Activated CD4-positive, alpha-beta T cell treated with anti-CD3 and anti-CD28 coated beads, Interleukin-2, amount 10 ng/mL, durations not matched to agents 7 days and 5 days (primary cell): Measurements from ENCODE around the gene LRRC7. TPM values are rescaled to one million over a fixed set of nuclear protein-coding genes. Genes with fewer than 3 reads are reported as not detected.

ENCODE experiments used
- CTCF ChIA-PET: fragments of 350-600 bp; sonication (Branson Sonifier 250); formaldehyde crosslinking; loops from one replicate; lab custom pipeline; 2021; ENCODE audit warnings: antibody characterized with exemption; lab: Charles Lee
- POLR2A ChIA-PET: fragments of 350-600 bp; sonication (Branson Sonifier 250); formaldehyde crosslinking; loops from one replicate; lab custom pipeline; 2021; ENCODE audit warnings: antibody characterized with exemption; lab: Charles Lee
- DNase-seq: peaks from one replicate; pipeline ENCODE4 v3.0.0-alpha.2; 2020
- H3K27ac Mint-ChIP-seq: one replicate; pipeline ENCODE4 v1.8.0; 2021; ENCODE audit warnings: mild to moderate bottlenecking, moderate library complexity, mixed read lengths
- H3K27me3 Mint-ChIP-seq: one replicate; pipeline ENCODE4 v1.8.0; 2021; ENCODE audit warnings: mixed read lengths
- H3K36me3 Mint-ChIP-seq: one replicate; pipeline ENCODE4 v1.8.0; 2021; ENCODE audit warnings: low read depth, mixed read lengths
- H3K4me1 Mint-ChIP-seq: one replicate; pipeline ENCODE4 v1.8.0; 2021; ENCODE audit warnings: mixed read lengths
- H3K4me3 Mint-ChIP-seq: one replicate; pipeline ENCODE4 v1.8.0; 2021; ENCODE audit warnings: mild to moderate bottlenecking, moderate library complexity, mixed read lengths
- H3K9me3 Mint-ChIP-seq: one replicate; pipeline ENCODE4 v1.8.0; 2021; ENCODE audit warnings: mixed read lengths
- total RNA-seq, 2 experiments: library from RNA; stranded (reverse); gene quantifications; one replicate each; pipeline ENCODE4 v1.2.3, GENCODE V29; 2021

The LRRC7 gene
- total RNA-seq, 2 experiments from 2014 or later, result not detected

DNA sequence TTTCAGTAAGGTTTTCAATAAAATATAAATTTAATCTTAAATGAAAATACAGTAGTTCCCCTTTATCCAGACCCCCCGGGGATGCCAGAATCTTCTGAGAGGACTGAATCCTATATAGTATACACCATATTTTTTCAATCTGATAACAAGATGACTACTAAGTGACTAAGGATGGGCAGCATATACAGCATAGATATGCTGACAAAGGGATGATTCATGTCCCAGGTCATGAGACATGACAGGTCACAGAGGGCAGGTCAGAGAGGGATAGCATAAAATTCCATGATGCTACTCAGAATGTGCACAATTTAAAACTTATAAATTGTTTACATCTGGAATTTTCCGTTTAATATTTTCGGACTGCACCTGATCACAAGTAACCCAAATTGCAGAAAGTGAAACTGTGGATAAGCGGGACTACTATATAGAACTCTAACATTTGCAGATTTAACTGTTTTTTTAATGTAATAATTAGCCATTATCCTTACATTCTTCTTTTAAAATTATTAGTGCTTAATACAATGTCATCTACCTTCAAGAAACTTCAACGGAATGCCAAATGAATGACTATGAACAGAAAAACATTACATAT, 588.9 kb downstream of the LRRC7 start:
- Mint-ChIP-seq H3K4me3 (no peak overlapping the region), H3K9me3 (no peaks in the 10 kb centered on the region), H3K27me3 (no peaks in the 10 kb centered on the region), H3K36me3 (peaks cover 8% of the 10 kb centered on the region), H3K4me1 (no peaks in the 10 kb centered on the region), H3K27ac (no peak overlapping the region)
- CTCF ChIA-PET, result no interaction called here
- POLR2A ChIA-PET, result no interaction called here
- no peak for DNase-seq

- Mint-ChIP-seq H3K4me1 (peaks cover 3% of the 10 kb centered on the region), H3K36me3 (peaks cover 15% of the 10 kb centered on the region), H3K4me3 (no peak overlapping the region), H3K9me3 (no peaks in the 10 kb centered on the region), H3K27me3 (no peaks in the 10 kb centered on the region), H3K27ac (no peak overlapping the region)
- DNase-seq, result no peak
- CTCF ChIA-PET, result no interaction called here
- POLR2A ChIA-PET, result no interaction called here
These were observed 596.6 kb downstream of the LRRC7 start for GRCh38 chr1:70164350-70164749.

- Mint-ChIP-seq H3K27ac (no peak overlapping the region), H3K4me1 (peaks cover 6% of the 10 kb centered on the region), H3K27me3 (no peaks in the 10 kb centered on the region), H3K36me3 (peaks cover 12% of the 10 kb centered on the region), H3K9me3 (no peaks in the 10 kb centered on the region), H3K4me3 (no peak overlapping the region)
- DNase-seq, result no peak
- ChIA-PET POLR2A (no interaction called here), CTCF (interaction anchor here (0.8 to 1.6 kb wide), 4 partner anchors 10 to 30 kb away, joined by 3 to 5 read pairs (median 3); no protein-coding TSS in a partner anchor)
These were observed 600.6 kb downstream of the LRRC7 start for GRCh38 chr1:70168283-70168682.

GRCh38 chr1:70169018-70169839, 601.5 kb downstream of the LRRC7 start:
- Mint-ChIP-seq H3K27me3 (no peaks in the 10 kb centered on the region), H3K27ac (no peak overlapping the region), H3K36me3 (peaks cover 15% of the 10 kb centered on the region), H3K9me3 (no peaks in the 10 kb centered on the region), H3K4me3 (no peak overlapping the region), H3K4me1 (peaks cover 6% of the 10 kb centered on the region)
- ChIA-PET CTCF (interaction anchor here (0.9 kb wide), 1 partner anchor 9 kb away, joined by 3 read pairs; no protein-coding TSS in a partner anchor), POLR2A (interaction anchor here (0.6 kb wide), 1 partner anchor 877 kb away, joined by 5 read pairs; no protein-coding TSS in a partner anchor)
- no peak for DNase-seq

GRCh38 chr1:70171512-70171911, 603.8 kb downstream of the LRRC7 start:
- DNase-seq, result no peak
- H3K36me3 Mint-ChIP-seq, result peaks cover 13% of the 10 kb centered on the region
- POLR2A ChIA-PET, result no interaction called here
- H3K27ac Mint-ChIP-seq, result no peak overlapping the region
- no peak overlapping the region for H3K4me3 Mint-ChIP-seq
- CTCF ChIA-PET, result no interaction called here
- H3K4me1 Mint-ChIP-seq, result peaks cover 6% of the 10 kb centered on the region
- no peaks in the 10 kb centered on the region for H3K27me3 Mint-ChIP-seq
- no peaks in the 10 kb centered on the region for H3K9me3 Mint-ChIP-seq
